HepG2 (cell line): Measurements from ENCODE around the gene HIVEP2. TPM values are rescaled to one million over a fixed set of nuclear protein-coding genes. Genes with fewer than 3 reads are reported as not detected.

Source experiments
- FOXO4 ChIP-seq: sonication (generic); formaldehyde crosslinking; conservative IDR thresholded peaks from 2 replicates; pipeline ENCODE4 v1.8.1; 2023; ENCODE audit warnings: missing genetic modification reagents
- GRHL1 ChIP-seq: sonication (generic); formaldehyde crosslinking; conservative IDR thresholded peaks from 2 replicates; pipeline ENCODE4 v1.8.0; 2022; ENCODE audit warnings: missing genetic modification reagents
- HCFC1 ChIP-seq: fragments of 150-350 bp; IDR thresholded peaks from 2 replicates; pipeline ENCODE4 v1.6.1; 2014; ENCODE audit warnings: low read depth, low read length
- PHF21A ChIP-seq: sonication (generic); formaldehyde crosslinking; IDR thresholded peaks from 2 replicates; pipeline ENCODE4 v1.5.0; 2020; ENCODE audit warnings: mild to moderate bottlenecking, missing genetic modification reagents
- RORA ChIP-seq: sonication (generic); formaldehyde crosslinking; IDR thresholded peaks from 2 replicates; pipeline ENCODE4 v1.5.0; 2020; ENCODE audit warnings: mild to moderate bottlenecking, missing genetic modification reagents, moderate library complexity
- SNAI1 ChIP-seq: sonication (generic); formaldehyde crosslinking; IDR thresholded peaks from 2 replicates; pipeline ENCODE4 v1.5.0; 2020; ENCODE audit warnings: mild to moderate bottlenecking, missing genetic modification reagents, borderline replicate concordance
- ZBTB44 ChIP-seq: sonication (generic); formaldehyde crosslinking; IDR thresholded peaks from 2 replicates; pipeline ENCODE4 v1.4.0; 2020; ENCODE audit warnings: missing genetic modification reagents
- ZC3H13 ChIP-seq: sonication (generic); formaldehyde crosslinking; IDR thresholded peaks from 2 replicates; pipeline ENCODE4 v1.8.1; 2023; ENCODE audit warnings: mild to moderate bottlenecking, missing genetic modification reagents, moderate library complexity
- ZFP41 ChIP-seq: sonication (generic); formaldehyde crosslinking; IDR thresholded peaks from 2 replicates; pipeline ENCODE4 v1.4.0; 2020; ENCODE audit warnings: mild to moderate bottlenecking, missing genetic modification reagents, borderline replicate concordance
- ZNF12 ChIP-seq: sonication (generic); formaldehyde crosslinking; IDR thresholded peaks from 2 replicates; pipeline ENCODE4 v1.5.0; 2020; ENCODE audit warnings: missing genetic modification reagents
- ZNF318 ChIP-seq: sonication (generic); formaldehyde crosslinking; IDR thresholded peaks from 2 replicates; pipeline ENCODE4 v1.4.0; 2020; ENCODE audit warnings: mild to moderate bottlenecking, missing genetic modification reagents
- ZNF367 ChIP-seq: sonication (generic); formaldehyde crosslinking; IDR thresholded peaks from 2 replicates; pipeline ENCODE4 v1.4.0; 2020; ENCODE audit warnings: missing genetic modification reagents, borderline replicate concordance
- ZNF629 ChIP-seq: sonication (generic); formaldehyde crosslinking; conservative IDR thresholded peaks from 2 replicates; pipeline ENCODE4 v1.5.0; 2020; ENCODE audit warnings: missing genetic modification reagents
- ZNF841 ChIP-seq: sonication (generic); formaldehyde crosslinking; IDR thresholded peaks from 2 replicates; pipeline ENCODE4 v1.8.1; 2023; ENCODE audit warnings: missing genetic modification reagents, borderline replicate concordance
- polyA plus RNA-seq, 8 experiments: library from polyadenylated mRNA; depleted of rRNA in 3 of 8; stranded (reverse) in 7 of 8; unstranded in 1 of 8; fragments of >200 nt; fragmentation: Illumina TruSeq in 4 of 8; extraction: Trizol in 4 of 8; gene quantifications; 2 replicates each; pipeline versions ENCODE4 v1.2.1 to v1.2.3, GENCODE V29; 2011 to 2016; ENCODE audit warnings: low read depth in 4 of 8, missing spikeins in 1 of 8, mixed read lengths in 1 of 8; ENCODE audit not compliant: insufficient read depth in 1 of 8
- total RNA-seq, 5 experiments: library from RNA; depleted of rRNA; stranded (reverse); fragments of >200 nt; fragmentation: Illumina TruSeq; extraction: Trizol; gene quantifications; 2 replicates each; pipeline ENCODE4 v1.2.3, GENCODE V29; 2016; ENCODE audit warnings: low read depth in 1 of 5

The HIVEP2 gene
- total and polyA plus RNA-seq, 2 of the 13 experiments (the other 11 are each of a cell fraction or from before 2014, with no cell fraction given): 3.4 to 12.9 TPM

GRCh38 chr6:142944124-142945048 is 590 bp downstream of the HIVEP2 start (continued):
- TF ChIP-seq ZNF318 (CRISPR knock-in tag) (no peak), ZNF629 (CRISPR knock-in tag) (no peak), ZNF12 (CRISPR knock-in tag) (no peak), ZC3H13 (CRISPR knock-in tag) (peak; percentile 65; the same call in 1 of the 2 replicates), PHF21A (CRISPR knock-in tag) (0 out of 2 replicates have a peak, but pooled peaks have one; percentile 17), ZBTB44 (CRISPR knock-in tag) (0 out of 2 replicates have a peak, but pooled peaks have one; percentile 28), RORA (CRISPR knock-in tag) (no peak), FOXO4 (CRISPR knock-in tag) (no peak), ZNF367 (no peak), SNAI1 (CRISPR knock-in tag) (0 out of 2 replicates have a peak, but pooled peaks have one; percentile 32), HCFC1 (no peak; the same call in 1 of the 2 replicates), ZNF841 (CRISPR knock-in tag) (peak; percentile 28; the same call in 1 of the 2 replicates), ZFP41 (peak; percentile 65; the same call in 1 of the 2 replicates), GRHL1 (CRISPR knock-in tag) (no peak)
